ENCODE results near the gene TRPV4. TPM values are rescaled to one million over a fixed set of nuclear protein-coding genes. Genes with fewer than 3 reads are reported as not detected.

TRPV4 gene
- total RNA-seq, 4 donors from 2014 or later = 0.34 to 0.55 TPM; not detected in 2

- H3K9me3 ChIP-seq = no peaks in the 10 kb centered on the region
- no peaks in the 10 kb centered on the region for H3K36me3 ChIP-seq
- intact Hi-C loops (cut with DNase I; ENCODE audit: low total_unique reads) = no loop called here
- no peak overlapping the region for H3K4me3 ChIP-seq
- no peak for TF ChIP-seq POLR2A (IDR thresholded peaks at IDR 0.05)
- TF ChIP-seq CTCF (IDR thresholded peaks at IDR 0.05) = no peak
- H3K27me3 ChIP-seq = no peaks in the 10 kb centered on the region
- no peak overlapping the region for H3K27ac ChIP-seq
- no peak for DNase-seq
- H3K4me1 ChIP-seq = no peaks in the 10 kb centered on the region
Measured at GRCh38 chr12:109816870-109817269, 16.3 kb downstream of the TRPV4 start.

DNA sequence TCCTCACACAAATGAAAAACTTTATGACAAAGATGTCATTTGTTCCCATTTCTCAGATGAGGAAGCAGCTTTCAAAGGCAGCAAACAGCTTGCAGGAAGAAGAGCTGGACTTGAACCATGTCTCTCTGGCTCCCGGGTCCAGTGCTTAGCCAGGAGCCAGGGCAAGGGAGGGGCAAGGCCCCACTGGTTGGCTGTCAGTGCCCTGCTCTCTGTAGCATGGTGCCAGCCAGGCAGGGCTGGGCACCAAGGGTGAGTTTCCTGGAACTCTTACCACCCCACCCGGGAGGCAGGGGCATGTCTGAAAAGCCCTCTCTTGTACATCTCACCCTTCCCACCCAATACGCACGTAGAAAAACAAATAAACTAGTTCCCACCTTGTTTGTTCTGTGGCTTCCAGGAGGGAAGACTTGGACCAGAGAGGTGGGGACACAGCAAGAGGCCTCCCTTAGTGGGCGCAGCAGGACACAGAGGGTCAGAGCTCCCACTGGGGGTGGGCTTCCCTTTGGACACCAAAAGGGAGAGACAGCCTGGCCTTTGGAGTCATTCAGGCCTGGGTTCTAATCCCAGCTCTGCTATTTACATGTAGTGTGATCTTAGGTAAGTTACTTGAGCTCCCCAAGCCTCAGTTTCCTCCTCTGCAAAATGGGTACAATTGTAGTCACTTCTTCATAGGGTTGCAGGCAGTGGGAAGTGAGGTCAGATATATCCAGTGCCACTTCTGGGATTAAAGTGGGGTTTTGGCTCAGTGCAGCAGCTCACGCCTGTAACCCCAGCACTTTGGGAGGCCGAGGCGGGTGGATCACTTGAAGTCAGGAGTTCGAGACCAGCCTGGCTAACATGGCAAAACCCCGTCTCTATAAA lies 17.2 kb downstream of the TRPV4 start:
- Histone ChIP-seq H3K4me3 (no peak overlapping the region), H3K4me1 (no peaks in the 10 kb centered on the region), H3K9me3 (no peaks in the 10 kb centered on the region), H3K36me3 (no peaks in the 10 kb centered on the region), H3K27me3 (no peaks in the 10 kb centered on the region), H3K27ac (no peak overlapping the region)
- no peak for DNase-seq
- intact Hi-C loops (cut with DNase I; ENCODE audit: low total_unique reads) = no loop called here
- TF ChIP-seq CTCF (IDR thresholded peaks at IDR 0.05) (no peak), POLR2A (IDR thresholded peaks at IDR 0.05) (no peak)

GRCh38 chr12:109815225-109815624 lies 18.0 kb downstream of the TRPV4 start:
- H3K4me1 ChIP-seq = no peaks in the 10 kb centered on the region
- DNase-seq = no peak
- no peak for TF ChIP-seq POLR2A (IDR thresholded peaks at IDR 0.05)
- intact Hi-C loops (cut with DNase I; ENCODE audit: low total_unique reads) = no loop called here
- H3K36me3 ChIP-seq = no peaks in the 10 kb centered on the region
- no peaks in the 10 kb centered on the region for H3K9me3 ChIP-seq
- H3K27ac ChIP-seq = no peak overlapping the region
- H3K4me3 ChIP-seq = no peak overlapping the region
- no peaks in the 10 kb centered on the region for H3K27me3 ChIP-seq

DNA sequence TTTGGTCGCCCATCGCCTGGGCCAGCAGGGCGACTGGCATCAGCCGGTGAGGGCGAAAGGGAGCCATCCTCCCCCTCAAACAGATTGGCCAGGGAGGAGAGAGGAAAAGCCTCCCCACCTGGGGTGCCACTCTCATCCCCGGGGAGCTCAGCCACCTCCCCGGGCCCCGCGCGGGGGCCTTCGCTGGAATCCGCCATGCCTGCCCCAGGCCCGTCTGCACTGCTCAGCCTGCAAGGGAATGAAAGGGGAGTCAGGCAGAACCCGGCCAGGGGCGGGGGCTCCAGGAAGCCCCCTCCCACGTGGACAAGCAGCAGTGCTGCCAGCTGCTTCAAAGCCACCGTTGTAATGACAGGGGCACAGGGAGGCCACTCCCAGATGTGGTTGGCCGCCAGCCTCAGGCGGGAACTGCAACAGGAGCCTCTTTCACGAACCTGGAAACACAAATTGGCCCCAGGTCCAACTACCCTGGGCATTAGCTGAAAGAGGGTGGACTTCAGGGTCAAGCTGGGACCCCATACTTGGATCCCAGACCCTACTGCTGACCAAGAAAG lies 18.5 kb downstream of the TRPV4 start:
- Histone ChIP-seq H3K36me3 (no peaks in the 10 kb centered on the region), H3K4me3 (no peak overlapping the region), H3K27me3 (no peaks in the 10 kb centered on the region), H3K27ac (no peak overlapping the region), H3K4me1 (no peaks in the 10 kb centered on the region), H3K9me3 (no peaks in the 10 kb centered on the region)
- intact Hi-C loops (cut with DNase I; ENCODE audit: low total_unique reads) = no loop called here
- TF ChIP-seq CTCF (IDR thresholded peaks at IDR 0.05) (no peak), POLR2A (IDR thresholded peaks at IDR 0.05) (no peak)
- no peak for DNase-seq

DNA sequence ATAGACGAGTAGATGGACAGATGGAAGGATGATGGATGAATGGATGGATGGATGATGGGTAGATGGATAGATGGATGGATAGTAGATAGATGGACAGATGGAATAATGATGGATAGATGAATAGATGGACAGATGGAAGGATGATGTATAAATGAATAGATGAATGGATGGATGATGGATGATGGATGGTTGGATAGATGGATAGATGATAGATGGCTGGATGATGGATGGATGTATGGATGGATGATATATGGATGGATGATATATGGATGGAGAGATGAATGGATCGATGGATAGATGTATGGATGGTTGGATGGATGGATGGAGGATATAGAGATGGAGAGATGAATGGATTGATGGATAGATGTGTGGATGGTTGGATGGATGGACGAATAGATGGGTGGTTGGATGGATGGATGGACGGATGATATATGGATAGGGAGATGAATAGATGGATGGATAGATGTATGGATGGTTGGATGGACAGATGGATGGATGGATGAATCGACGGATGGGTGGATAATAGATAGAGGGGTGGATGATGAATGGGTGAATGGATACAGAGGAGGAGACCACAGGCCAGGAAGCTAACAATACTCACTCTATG lies 19.3 kb downstream of the TRPV4 start:
- no peaks in the 10 kb centered on the region for H3K9me3 ChIP-seq
- no peak for DNase-seq
- H3K27me3 ChIP-seq = no peaks in the 10 kb centered on the region
- H3K4me3 ChIP-seq = no peak overlapping the region
- intact Hi-C loops (cut with DNase I; ENCODE audit: low total_unique reads) = no loop called here
- no peak for TF ChIP-seq POLR2A (IDR thresholded peaks at IDR 0.05)
- H3K36me3 ChIP-seq = no peaks in the 10 kb centered on the region
- no peaks in the 10 kb centered on the region for H3K4me1 ChIP-seq
- no peak overlapping the region for H3K27ac ChIP-seq

DNA sequence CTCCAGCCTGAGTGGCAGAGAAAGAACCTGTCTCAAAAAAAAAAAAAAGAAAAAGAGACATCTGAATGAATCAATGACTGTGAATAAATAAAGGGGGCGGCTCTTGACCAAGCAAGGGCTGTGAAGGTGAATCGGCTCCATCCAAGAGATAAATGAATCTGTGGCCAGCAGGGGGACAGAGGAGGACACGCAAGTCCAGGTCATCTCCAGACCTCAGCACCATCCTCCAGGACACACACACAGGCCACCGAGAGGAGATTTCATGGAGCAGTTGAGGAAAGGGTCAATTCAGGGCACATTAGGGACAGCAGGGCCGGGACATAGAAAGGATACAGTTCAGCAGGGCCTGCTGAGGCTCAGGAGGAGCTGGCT lies 21.6 kb downstream of the TRPV4 start:
- Histone ChIP-seq H3K27me3 (no peaks in the 10 kb centered on the region), H3K4me3 (no peak overlapping the region), H3K27ac (no peak overlapping the region), H3K36me3 (no peaks in the 10 kb centered on the region), H3K4me1 (no peaks in the 10 kb centered on the region), H3K9me3 (no peaks in the 10 kb centered on the region)
- intact Hi-C loops (cut with DNase I; ENCODE audit: low total_unique reads) = no loop called here
- DNase-seq = no peak
- TF ChIP-seq CTCF (IDR thresholded peaks at IDR 0.05) (no peak), POLR2A (IDR thresholded peaks at IDR 0.05) (no peak)

All from uterus (tissue), 4 donors.